Liver (tissue), 3 donors: Measurements from ENCODE around the gene SYT14.
"Not testable (repeated sequence)": the region's sequence is repeated elsewhere in the genome, so short reads cannot be mapped to it uniquely, and the experiment has no call there.

Experiments used
- EGR1 ChIP-seq, 2 donors: IDR thresholded peaks; 2 replicates each; pipeline ENCODE4 v1.6.1; 2016 to 2018; ENCODE audit warnings: antibody characterized with exemption in 2 of 2, low read depth in 2 of 2
- GABPA ChIP-seq, 2 donors: IDR thresholded peaks in 1 of 2; conservative IDR thresholded peaks in 1 of 2; 2 replicates each; pipeline ENCODE4 v1.6.1; 2016; ENCODE audit warnings: antibody characterized with exemption in 2 of 2, mild to moderate bottlenecking in 1 of 2, moderate library complexity in 1 of 2
- HNF4A ChIP-seq, 2 donors: conservative IDR thresholded peaks; 2 replicates each; pipeline ENCODE4 v1.6.1; 2016; ENCODE audit warnings: antibody characterized with exemption in 2 of 2, mild to moderate bottlenecking in 2 of 2
- JUND ChIP-seq, 2 donors: IDR thresholded peaks; 2 replicates each; pipeline ENCODE4 v1.6.1; 2016; ENCODE audit warnings: antibody characterized with exemption in 2 of 2
- SP1 ChIP-seq: IDR thresholded peaks from 2 replicates; pipeline ENCODE4 v1.6.1; 2018; ENCODE audit warnings: antibody characterized with exemption, mild to moderate bottlenecking
- TAF1 ChIP-seq: conservative IDR thresholded peaks from 2 replicates; pipeline ENCODE4 v1.6.1; 2016; ENCODE audit warnings: antibody characterized with exemption, mild to moderate bottlenecking
- TF ChIP-seq, protein P1 (sequence below): fragments of 150-350 bp; IDR thresholded peaks from 2 replicates; pipeline ENCODE4 v1.5.1; 2017; ENCODE audit warnings: improper control_type of control experiment, low read depth, low read length; ENCODE audit not compliant: missing input control
- donor health status: healthy.
- donor health status: healthy.

GRCh38 chr1:209888291-209889076 lies 49.5 kb upstream of the SYT14 start:
- not testable (repeated sequence) for TF ChIP-seq SP1; TAF1; JUND (IDR thresholded peaks at IDR 0.05); EGR1 (IDR thresholded peaks at IDR 0.05; ENCODE audit: low read depth in 2 of 2); HNF4A (conservative IDR thresholded peaks at IDR 0.05); GABPA (IDR thresholded peaks at IDR 0.05 in 1 of 2, conservative IDR thresholded peaks at IDR 0.05 in 1 of 2)
- TF ChIP-seq, protein P1, sequence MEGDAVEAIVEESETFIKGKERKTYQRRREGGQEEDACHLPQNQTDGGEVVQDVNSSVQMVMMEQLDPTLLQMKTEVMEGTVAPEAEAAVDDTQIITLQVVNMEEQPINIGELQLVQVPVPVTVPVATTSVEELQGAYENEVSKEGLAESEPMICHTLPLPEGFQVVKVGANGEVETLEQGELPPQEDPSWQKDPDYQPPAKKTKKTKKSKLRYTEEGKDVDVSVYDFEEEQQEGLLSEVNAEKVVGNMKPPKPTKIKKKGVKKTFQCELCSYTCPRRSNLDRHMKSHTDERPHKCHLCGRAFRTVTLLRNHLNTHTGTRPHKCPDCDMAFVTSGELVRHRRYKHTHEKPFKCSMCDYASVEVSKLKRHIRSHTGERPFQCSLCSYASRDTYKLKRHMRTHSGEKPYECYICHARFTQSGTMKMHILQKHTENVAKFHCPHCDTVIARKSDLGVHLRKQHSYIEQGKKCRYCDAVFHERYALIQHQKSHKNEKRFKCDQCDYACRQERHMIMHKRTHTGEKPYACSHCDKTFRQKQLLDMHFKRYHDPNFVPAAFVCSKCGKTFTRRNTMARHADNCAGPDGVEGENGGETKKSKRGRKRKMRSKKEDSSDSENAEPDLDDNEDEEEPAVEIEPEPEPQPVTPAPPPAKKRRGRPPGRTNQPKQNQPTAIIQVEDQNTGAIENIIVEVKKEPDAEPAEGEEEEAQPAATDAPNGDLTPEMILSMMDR, result not testable (repeated sequence)
